DND-41 (cell line): Measurements from ENCODE around the gene PRKCE.

Experiments
- CTCF ChIP-seq: IDR thresholded peaks from 2 replicates; pipeline ENCODE4 v1.5.1; 2012; ENCODE audit warnings: borderline replicate concordance, low read length, moderate library complexity, mild to moderate bottlenecking; ENCODE audit not compliant: poor library complexity, severe bottlenecking; ENCODE audit errors: extremely low read depth
- EZH2 ChIP-seq: IDR thresholded peaks from 3 replicates; pipeline ENCODE4 v1.6.1; 2012; ENCODE audit warnings: borderline replicate concordance, low read depth, mild to moderate bottlenecking, moderate library complexity, low read length, inconsistent platforms; ENCODE audit not compliant: severe bottlenecking

DNA sequence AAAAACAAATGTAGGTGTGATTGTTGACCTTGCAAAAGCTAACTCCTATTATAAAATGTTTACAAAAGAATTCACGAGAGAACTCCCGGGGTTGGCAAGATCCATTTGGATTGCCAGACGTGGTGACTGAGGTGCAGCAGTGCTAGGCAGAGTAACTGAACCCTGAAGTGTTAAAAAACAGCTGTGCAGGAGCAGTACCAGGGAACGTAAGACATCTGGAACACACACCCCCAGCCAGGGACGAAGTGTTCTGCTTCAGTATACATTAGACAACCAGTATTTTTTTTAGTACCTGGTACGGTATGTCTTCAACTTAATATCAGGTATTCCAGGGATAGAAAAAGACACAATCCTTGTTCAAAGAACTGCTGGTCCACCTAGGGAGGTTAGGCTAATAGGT is 373.6 kb downstream of the PRKCE start:
- no peak for TF ChIP-seq CTCF
- no peak for TF ChIP-seq EZH2
